Measurements from ENCODE around the gene ST3GAL2.

ST3GAL2 gene, protein sequence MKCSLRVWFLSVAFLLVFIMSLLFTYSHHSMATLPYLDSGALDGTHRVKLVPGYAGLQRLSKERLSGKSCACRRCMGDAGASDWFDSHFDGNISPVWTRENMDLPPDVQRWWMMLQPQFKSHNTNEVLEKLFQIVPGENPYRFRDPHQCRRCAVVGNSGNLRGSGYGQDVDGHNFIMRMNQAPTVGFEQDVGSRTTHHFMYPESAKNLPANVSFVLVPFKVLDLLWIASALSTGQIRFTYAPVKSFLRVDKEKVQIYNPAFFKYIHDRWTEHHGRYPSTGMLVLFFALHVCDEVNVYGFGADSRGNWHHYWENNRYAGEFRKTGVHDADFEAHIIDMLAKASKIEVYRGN

DNA sequence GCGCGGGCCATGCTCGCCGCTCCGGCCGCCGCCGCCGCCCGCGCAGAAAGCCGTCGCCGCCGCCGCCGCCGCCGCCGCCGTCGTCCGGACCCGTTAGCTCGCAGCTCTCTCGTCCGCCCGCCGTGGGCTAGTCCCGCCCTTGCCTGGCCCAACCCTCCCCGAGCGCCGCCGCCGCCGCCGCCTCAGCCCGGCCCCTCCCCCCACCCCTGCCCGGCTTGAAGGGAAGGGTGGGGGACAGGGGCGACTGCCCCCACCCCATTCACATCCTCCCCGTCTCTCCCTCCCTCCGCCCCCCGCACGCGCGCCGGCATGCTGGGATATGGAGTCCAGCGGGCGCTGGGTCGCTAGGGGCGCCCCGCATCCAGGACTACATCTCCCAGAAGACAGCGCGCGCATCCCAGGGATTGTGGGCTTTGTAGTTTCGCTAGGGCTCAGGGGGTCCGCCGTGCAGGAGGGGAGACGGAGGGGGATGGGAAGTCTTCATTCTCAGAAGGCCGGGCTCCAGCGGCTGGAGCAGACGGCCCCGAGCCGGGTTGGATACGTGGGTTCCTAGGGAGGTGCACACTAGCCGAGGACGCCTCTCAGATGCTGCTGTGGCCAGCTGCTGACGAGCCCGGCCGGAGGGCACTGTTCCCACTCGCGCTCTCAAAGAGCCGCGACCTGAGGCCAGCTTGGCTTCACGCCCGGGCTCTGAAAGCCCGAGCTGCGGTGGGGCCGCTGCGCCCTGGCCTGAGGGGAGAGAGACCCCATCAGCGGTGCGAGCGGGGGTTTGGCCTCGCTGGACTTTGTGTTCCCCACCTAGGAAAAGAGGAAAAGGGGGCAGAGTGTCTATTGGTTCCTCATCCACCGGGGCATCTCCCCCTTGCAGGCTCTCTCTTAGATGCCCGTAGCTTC is at the start of gene ST3GAL2:
Gene ST3GAL2 (minus strand): TSS at position 132 of the 894 bp plus-strand sequence. CDS start 40,570 bp downstream, outside the sequence.
- H3K27ac Mint-ChIP-seq = peak within 1 kb of the TSS; percentile 97
- no peaks in the 10 kb centered on the region for H3K9me3 Mint-ChIP-seq
- ATAC-seq (peak; percentile 96), DNase-seq (ENCODE audit: low spot score in 2 of 2) (peak; percentile 82 to 95)
- H3K4me1 Mint-ChIP-seq = peaks cover 28% of the 10 kb centered on the region
- H3K36me3 Mint-ChIP-seq = peaks cover 12% of the 10 kb centered on the region
- H3K4me3 Mint-ChIP-seq = peak within 1 kb of the TSS; percentile 100

DNA sequence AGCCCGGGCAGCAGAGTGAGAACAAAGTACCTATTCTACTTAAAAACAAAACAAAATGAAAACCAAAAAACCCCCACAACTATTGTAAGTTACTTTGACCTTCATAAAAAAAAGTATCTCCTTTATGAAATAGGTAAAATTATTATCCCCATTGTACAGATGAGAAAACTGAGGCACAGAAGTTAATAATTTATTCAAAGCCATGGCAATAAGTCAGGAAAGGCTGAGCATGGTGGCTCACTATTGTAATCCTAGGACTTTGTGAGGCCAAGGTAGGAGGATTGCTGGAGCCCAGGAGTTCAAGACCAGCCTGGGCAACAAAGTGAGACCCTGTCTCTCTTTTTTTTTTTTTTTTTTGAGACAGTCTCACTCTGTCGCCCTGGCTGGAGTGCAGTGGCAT is 46.0 kb upstream of the ST3GAL2 start:
- no peak for DNase-seq (ENCODE audit: low spot score in 2 of 2)
- H3K36me3 Mint-ChIP-seq = peaks cover 55% of the 10 kb centered on the region
- H3K9me3 Mint-ChIP-seq = no peaks in the 10 kb centered on the region

DNA sequence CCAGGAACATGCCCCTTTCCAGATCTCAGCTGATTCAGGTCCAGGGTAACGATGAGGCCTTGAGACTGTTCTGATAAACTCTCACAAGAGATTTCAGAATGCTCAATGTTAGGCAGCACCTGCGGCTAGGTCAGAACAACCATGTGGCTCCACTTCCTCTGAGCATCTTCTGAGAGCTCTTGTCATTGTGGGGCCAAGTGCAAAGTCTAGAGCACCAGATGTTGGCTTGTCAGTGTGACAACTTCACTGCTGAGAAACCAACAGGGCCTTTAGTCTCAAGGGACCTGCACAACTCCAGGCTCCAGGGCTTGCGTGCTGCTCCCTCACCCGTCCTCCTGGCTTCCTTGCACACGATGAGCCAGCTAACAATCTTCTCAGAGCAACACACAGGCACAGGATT is 44.5 kb upstream of the ST3GAL2 start:
- Mint-ChIP-seq H3K4me3 (no peak overlapping the region), H3K4me1 (peaks cover 12% of the 10 kb centered on the region), H3K9me3 (no peaks in the 10 kb centered on the region), H3K36me3 (peaks cover 47% of the 10 kb centered on the region), H3K27ac (peak overlapping the region; percentile 75)
- DNase-seq (ENCODE audit: low spot score in 2 of 2) (no peak), ATAC-seq (no peak)

More for the DNA sequence above, 46.0 kb upstream of the ST3GAL2 start:
- Mint-ChIP-seq H3K4me1 (no peaks in the 10 kb centered on the region), H3K27ac (no peak overlapping the region), H3K4me3 (no peak overlapping the region)
- ATAC-seq = no peak

DNA sequence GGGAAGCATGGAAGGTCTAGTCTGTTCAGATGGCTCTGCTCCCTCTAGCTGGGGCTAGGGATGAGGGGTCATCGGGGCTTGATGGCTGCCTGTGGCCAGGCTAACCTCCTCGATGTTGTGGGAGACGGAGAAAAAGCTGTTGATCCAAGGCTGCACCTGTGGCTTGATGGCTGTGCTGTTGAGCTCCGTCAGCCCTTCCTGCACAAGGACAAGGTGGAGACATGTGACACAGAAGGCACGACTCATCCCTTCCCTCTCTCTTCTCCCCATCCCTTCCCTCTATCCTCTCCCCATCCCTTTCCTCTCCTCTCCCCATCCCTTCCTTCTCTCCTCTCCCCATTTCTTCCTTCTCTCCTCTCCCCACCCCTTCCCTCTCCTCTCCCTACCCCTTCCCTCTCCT is 43.7 kb upstream of the ST3GAL2 start:
- ATAC-seq = no peak
- Mint-ChIP-seq H3K36me3 (peaks cover 42% of the 10 kb centered on the region), H3K4me1 (peaks cover 20% of the 10 kb centered on the region), H3K27ac (peak overlapping the region; percentile 46), H3K9me3 (no peaks in the 10 kb centered on the region), H3K4me3 (no peak overlapping the region)
- DNase-seq (ENCODE audit: low spot score in 2 of 2) = no peak

DNA sequence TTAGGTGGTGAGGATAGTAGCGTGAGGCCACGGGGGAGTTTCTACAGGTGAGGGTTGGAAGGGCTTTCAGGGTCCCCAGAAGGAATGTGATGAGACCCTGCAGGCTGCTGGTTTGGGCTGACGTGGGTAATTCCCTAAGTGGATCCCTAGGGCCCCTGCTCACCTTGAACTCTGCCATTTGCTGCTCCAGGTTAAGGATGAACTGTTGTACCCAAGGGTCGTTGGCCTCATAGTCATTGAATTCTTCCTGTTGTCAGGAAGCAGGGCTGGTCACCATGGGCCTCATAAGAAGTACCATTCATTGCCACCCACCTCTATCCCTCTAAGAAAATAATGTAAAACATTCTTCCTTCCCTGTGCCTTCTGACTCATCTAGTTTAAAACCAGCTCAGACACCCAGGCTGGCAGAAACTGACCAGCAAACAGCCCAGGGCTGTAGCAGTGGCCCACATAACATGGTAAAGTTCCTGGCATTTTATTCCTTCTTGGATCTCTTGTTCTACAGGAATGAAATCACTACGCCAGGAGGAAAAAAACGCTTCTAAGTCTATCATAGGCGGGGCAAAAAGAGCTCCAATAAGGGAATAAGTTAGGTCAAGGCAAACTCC is 43.1 kb upstream of the ST3GAL2 start:
- Mint-ChIP-seq H3K9me3 (no peaks in the 10 kb centered on the region), H3K4me3 (no peak overlapping the region), H3K4me1 (peaks cover 20% of the 10 kb centered on the region), H3K27ac (peak overlapping the region; percentile 46), H3K36me3 (peaks cover 42% of the 10 kb centered on the region)
- DNase-seq (ENCODE audit: low spot score in 2 of 2) (no peak), ATAC-seq (no peak)

DNA sequence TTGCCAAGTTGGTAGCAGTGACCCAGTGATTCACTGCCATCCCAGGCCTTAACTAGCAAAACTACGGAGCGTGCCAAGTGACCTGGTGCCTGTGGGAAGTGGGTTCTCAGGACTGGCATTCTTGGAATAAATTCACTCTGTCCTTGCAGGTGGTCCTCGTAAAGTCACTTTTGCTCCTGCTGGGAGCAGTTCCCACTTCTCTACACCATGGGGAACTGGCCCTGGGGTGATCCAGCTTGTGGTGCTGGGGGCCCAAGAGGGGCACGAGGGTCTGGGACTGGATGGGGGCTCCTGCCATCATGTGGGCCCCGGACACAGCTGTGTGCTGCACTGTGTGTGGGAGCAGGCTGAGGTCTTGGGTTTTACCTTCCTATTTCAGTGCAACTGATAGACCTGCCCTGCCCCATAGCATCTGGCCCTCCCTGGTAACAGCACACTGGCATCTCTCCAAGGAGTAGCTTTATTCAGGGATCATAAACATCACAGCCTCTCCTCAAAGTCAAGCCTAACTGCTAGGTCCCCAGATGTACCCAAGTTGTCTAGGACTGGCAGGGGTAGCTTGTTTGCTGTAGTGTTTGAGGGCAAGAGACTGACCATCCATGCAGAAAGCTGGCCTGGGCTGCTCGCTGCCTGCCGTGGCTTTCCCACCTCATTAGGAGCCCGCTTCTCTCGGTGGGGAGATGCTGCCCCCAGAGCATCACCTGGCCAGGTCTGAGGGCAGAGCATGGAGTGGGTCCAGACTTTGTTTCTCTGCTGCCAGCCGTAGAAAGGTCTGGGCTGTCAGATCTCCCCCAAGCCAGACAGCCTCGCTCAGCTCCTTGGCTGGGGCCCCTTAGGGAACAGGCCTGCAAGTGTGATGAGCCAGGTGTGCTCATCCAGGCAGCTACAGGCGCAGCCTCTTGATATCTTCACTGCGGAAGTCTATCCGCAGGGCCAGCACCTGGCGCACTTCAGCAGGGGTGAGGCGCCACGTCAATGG is 41.5 kb upstream of the ST3GAL2 start:
- peaks cover 27% of the 10 kb centered on the region for H3K36me3 Mint-ChIP-seq
- H3K4me1 Mint-ChIP-seq = peaks cover 30% of the 10 kb centered on the region

DNA sequence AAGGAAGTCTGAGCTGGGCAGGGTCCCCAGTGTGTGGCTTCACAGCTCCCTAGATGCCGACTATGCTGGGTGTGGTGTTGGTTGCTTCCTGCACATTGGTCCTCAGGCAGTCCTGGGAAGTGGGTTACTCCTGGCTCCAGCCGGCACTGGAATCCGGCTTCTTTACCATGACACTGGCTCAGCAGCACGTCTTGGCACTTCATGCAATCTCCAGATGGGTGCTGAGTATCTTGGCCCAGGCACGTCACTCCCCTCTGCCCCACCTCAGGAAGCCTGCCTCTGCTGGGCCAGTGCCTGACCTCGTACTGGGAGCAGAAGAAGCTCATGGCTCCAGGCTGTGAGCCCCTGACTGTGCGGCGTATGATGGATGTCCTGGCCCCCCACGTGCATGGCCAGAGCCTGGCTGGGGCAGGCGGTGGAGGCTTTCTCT is 40.0 kb upstream of the ST3GAL2 start:
- no peaks in the 10 kb centered on the region for H3K9me3 Mint-ChIP-seq
- H3K4me1 Mint-ChIP-seq = peaks cover 30% of the 10 kb centered on the region
- peak overlapping the region; percentile 92 for H3K27ac Mint-ChIP-seq
- peaks cover 26% of the 10 kb centered on the region for H3K36me3 Mint-ChIP-seq
- no peak for DNase-seq (ENCODE audit: low spot score in 2 of 2)
- H3K4me3 Mint-ChIP-seq = no peak overlapping the region
- ATAC-seq = no peak

More for the DNA sequence above, 41.5 kb upstream of the ST3GAL2 start:
- Mint-ChIP-seq H3K27ac (peak overlapping the region; percentile 52), H3K9me3 (no peaks in the 10 kb centered on the region), H3K4me3 (no peak overlapping the region)
- ATAC-seq (no peak), DNase-seq (ENCODE audit: low spot score in 2 of 2) (no peak)

DNA sequence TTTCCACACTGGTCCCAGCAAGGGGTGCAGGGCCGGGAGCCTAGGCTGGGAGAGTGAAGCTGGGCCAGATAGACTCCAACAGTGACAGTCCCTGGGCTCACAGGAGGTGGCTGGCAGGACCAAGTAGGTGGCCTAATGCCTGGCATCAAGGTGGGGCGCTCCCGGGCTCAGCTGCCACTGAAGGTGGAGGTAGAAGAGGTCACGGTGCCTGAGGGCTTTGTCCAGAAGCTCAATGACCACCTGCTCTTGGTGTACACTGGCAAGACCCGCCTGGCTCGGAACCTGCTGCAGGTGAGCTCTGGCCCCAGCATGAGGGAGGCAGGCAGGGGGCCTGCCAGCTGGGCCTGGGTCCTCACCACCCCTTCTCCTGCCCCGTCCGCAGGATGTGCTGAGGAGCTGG is 39.3 kb upstream of the ST3GAL2 start:
- H3K9me3 Mint-ChIP-seq = no peaks in the 10 kb centered on the region
- H3K27ac Mint-ChIP-seq = peak overlapping the region; percentile 92
- ATAC-seq (no peak), DNase-seq (ENCODE audit: low spot score in 2 of 2) (no peak)
- H3K4me1 Mint-ChIP-seq = peaks cover 30% of the 10 kb centered on the region
- no peak overlapping the region for H3K4me3 Mint-ChIP-seq
- H3K36me3 Mint-ChIP-seq = peaks cover 19% of the 10 kb centered on the region

DNA sequence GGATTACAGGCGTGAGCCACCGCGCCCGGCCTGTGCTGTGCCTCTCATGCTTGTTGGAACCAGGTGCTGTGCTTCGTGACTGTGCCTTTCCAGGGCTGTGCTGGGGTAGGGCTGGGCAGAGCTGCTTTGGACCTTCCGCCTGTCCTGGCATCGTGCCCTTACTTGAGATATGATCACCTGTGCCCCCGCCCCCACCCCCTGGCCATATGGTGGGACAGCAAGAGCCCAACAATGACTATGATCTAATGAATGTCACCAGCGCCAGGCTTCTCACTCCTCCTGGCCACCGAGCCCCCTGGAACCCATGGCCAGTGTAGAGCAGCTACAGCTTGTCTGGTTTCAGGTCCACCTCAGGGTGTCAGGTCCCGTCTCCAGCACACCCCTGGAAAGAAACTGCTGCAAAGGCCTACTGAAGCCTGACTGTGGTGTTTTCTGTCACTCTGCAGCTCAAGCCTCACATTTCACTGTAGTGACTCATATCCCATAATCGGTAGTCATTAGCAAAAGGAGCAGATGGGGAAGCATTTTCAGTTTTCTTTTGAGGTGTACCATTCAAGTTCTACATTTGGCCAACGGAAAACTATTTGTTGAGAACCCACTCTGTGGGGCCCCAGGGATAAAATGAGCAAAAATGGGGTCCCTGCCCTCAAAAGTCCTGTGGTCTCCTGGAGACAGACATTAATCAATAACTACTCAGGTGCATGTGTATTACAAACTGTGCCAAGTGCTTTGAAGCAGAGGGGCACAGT is 37.5 kb upstream of the ST3GAL2 start:
- peaks cover 30% of the 10 kb centered on the region for H3K4me1 Mint-ChIP-seq
- H3K27ac Mint-ChIP-seq = peak overlapping the region; percentile 92
- H3K9me3 Mint-ChIP-seq = no peaks in the 10 kb centered on the region
- H3K4me3 Mint-ChIP-seq = peak overlapping the region; percentile 43
- ATAC-seq = peak; percentile 95
- peaks cover 16% of the 10 kb centered on the region for H3K36me3 Mint-ChIP-seq
- DNase-seq (ENCODE audit: low spot score in 2 of 2) = peak; percentile 23 to 78

DNA sequence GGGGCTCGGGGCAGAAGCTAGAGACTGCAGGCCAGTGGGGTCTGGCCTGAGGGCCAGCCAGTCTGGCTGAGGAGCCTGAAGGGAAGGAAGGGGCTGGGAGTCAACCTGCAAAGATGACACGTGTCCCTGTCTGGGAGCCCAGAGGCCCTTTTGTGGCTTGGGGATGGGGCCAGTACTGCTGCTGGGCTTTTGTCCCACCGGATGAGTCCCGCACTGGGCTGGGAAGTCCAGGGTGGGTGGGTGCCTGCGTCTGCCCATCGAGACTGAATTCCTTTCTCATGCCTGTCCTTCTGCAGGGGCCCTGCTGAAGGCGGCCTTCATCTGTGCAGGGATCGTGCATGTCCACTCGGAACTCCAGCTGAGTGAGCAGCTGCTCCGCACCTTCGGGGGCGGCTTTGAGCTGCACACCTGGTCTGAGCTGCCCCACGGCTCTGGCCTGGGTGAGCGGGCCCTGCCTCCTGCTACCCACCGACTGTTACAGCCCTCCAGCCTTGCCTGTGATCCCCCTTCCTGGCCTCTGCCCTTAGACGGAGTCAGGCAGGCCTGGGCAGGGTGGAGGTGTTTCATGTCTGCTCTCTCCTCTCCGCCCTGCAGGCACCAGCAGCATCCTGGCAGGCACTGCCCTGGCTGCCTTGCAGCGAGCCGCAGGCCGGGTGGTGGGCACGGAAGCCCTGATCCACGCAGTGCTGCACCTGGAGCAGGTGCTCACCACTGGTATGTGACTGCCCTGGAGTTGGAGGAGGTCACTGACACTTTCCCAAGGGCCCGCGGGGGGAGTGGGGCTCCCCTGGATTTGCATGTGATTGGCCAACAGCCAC is 36.4 kb upstream of the ST3GAL2 start:
- no peak overlapping the region for H3K4me3 Mint-ChIP-seq
- no peaks in the 10 kb centered on the region for H3K9me3 Mint-ChIP-seq
- H3K36me3 Mint-ChIP-seq = peaks cover 6% of the 10 kb centered on the region
- DNase-seq (ENCODE audit: low spot score in 2 of 2) (no peak), ATAC-seq (no peak)
- peaks cover 30% of the 10 kb centered on the region for H3K4me1 Mint-ChIP-seq
- peak overlapping the region; percentile 92 for H3K27ac Mint-ChIP-seq

DNA sequence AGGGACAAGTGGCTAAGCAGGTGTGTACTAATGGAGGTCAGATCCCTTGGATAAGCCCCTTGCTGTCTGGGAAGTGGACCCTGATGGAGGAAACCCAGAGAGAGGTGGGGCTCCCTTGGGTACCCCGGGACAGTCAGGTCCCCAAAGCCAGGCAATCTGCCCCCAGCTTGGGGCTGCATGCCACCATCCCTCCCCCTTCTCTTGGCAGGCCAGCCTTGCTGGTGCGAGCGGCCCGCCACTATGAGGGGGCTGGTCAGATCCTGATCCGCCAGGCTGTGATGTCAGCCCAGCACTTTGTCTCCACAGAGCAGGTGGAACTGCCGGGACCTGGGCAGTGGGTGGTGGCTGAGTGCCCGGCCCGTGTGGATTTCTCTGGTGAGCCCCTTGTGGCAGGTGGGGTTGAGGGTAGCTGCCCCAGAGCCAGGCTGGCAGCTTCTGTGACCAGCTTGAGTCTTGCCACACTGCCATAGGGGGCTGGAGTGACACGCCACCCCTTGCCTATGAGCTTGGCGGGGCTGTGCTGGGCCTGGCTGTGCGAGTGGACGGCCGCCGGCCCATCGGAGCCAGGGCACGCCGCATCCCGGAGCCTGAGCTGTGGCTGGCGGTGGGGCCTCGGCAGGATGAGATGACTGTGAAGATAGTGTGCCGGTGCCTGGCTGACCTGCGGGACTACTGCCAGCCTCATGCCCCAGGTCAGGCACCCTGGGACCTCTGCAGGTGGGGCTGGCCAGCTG is 35.6 kb upstream of the ST3GAL2 start:
- Mint-ChIP-seq H3K9me3 (no peaks in the 10 kb centered on the region), H3K27ac (peak overlapping the region; percentile 89)

DNA sequence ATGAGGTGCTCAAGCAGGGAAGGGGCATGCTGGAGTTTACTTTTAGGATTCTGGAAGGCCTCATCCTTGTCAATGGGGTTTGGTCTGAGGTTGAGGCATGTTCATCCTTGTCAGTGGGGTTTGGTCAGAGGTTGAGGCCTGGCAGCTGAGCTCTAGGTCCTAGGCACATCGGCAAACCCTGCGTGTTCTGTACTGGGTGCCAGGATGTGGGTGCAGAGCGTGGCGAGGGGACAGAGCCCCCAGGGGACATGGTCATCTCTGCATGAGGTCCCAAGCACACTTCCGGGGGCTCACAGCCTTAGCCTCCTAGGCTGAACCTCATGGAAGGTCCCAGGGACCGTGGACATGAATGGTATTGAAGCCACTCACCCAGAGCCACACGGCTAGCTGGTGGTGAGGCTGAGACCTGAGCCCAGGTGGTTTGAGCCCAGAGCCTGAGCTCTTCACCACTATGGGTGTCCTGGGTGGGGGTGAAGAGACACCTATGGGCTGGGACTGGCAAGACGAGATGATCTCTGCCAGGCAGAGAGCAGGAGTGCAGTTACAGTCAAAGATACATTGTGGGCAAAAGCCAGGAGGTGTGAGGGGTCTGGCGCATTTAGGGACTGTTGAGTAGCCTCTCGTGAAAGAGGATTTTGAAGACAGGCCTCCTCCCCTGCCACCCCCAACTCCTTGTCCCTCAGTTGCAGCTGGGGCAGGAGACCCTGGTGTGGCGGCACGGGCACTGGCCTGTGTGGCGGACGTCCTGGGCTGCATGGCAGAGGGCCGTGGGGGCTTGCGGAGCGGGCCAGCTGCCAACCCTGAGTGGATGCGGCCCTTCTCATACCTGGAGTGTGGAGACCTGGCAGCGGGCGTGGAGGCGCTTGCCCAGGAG is 34.8 kb upstream of the ST3GAL2 start:
- no peak overlapping the region for H3K4me3 Mint-ChIP-seq
- DNase-seq (ENCODE audit: low spot score in 2 of 2) (no peak), ATAC-seq (no peak)
- H3K27ac Mint-ChIP-seq = peak overlapping the region; percentile 89
- peaks cover 21% of the 10 kb centered on the region for H3K4me1 Mint-ChIP-seq
- H3K9me3 Mint-ChIP-seq = no peaks in the 10 kb centered on the region
- peaks cover 2% of the 10 kb centered on the region for H3K36me3 Mint-ChIP-seq

More for the DNA sequence above, 35.6 kb upstream of the ST3GAL2 start:
- no peak overlapping the region for H3K4me3 Mint-ChIP-seq
- no peak for DNase-seq (ENCODE audit: low spot score in 2 of 2)
- peaks cover 6% of the 10 kb centered on the region for H3K36me3 Mint-ChIP-seq
- H3K4me1 Mint-ChIP-seq = peaks cover 29% of the 10 kb centered on the region
- no peak for ATAC-seq
